ENCODE measurements around the gene PTPN14. TPM values are rescaled to one million over a fixed set of nuclear protein-coding genes. Genes with fewer than 3 reads are reported as not detected.
"Not testable (repeated sequence)": the region's sequence is repeated elsewhere in the genome, so short reads cannot be mapped to it uniquely, and the experiment has no call there.

Gene PTPN14
- total RNA-seq, 1 experiment from 2014 or later, result 243 TPM

DNA sequence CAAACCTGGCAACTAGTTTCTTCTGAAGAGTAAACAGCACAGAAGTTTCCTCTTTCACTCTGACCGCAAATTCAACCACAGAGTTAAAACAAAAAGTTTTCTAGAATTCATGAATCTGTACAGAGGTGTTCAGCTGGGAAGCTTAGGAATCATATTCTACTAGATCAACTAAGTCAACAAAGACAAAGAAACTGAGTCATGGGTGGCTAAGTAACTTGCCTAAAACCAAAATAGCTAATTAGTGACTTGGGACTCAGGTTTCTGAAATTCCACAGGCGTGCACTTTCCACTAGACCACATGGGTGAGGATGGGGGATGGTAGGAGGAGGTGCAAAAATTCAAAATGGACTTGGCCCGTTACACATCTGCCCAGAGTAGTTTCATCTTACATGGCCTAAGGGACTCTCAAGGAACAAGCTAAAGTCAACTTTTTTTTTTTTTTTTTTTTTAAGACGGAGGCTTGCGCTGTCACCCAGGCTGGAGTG is 25.8 kb downstream of the PTPN14 start:
- ChIA-PET POLR2A (interaction anchor here (0.6 to 8.3 kb wide), 15 partner anchors 9 to 312 kb away, joined by 3 to 82 read pairs (median 4); partner anchors contain the start of gene PTPN14), CTCF (interaction anchor here (0.6 to 1.4 kb wide), 9 partner anchors 8 to 59 kb away, joined by 3 to 7 read pairs (median 4); no protein-coding TSS in a partner anchor)
- no peaks in the 10 kb centered on the region for H3K27me3 Mint-ChIP-seq (ENCODE audit: insufficient read depth, unreplicated experiment)
- TF ChIP-seq, protein P1, sequence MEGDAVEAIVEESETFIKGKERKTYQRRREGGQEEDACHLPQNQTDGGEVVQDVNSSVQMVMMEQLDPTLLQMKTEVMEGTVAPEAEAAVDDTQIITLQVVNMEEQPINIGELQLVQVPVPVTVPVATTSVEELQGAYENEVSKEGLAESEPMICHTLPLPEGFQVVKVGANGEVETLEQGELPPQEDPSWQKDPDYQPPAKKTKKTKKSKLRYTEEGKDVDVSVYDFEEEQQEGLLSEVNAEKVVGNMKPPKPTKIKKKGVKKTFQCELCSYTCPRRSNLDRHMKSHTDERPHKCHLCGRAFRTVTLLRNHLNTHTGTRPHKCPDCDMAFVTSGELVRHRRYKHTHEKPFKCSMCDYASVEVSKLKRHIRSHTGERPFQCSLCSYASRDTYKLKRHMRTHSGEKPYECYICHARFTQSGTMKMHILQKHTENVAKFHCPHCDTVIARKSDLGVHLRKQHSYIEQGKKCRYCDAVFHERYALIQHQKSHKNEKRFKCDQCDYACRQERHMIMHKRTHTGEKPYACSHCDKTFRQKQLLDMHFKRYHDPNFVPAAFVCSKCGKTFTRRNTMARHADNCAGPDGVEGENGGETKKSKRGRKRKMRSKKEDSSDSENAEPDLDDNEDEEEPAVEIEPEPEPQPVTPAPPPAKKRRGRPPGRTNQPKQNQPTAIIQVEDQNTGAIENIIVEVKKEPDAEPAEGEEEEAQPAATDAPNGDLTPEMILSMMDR (IDR thresholded peaks at IDR 0.05; ENCODE audit: unreplicated experiment), result no peak
- intact Hi-C loops (cut with micrococcal nuclease), result no loop called here
- H3K36me3 Mint-ChIP-seq (ENCODE audit: insufficient read depth, unreplicated experiment), result peaks cover 46% of the 10 kb centered on the region
- H3K4me1 Mint-ChIP-seq (ENCODE audit: insufficient read depth, unreplicated experiment), result peaks cover 48% of the 10 kb centered on the region
- BruUV-seq (replicated peaks), result no TSS peak
- peak; percentile 75 for DNase-seq (ENCODE audit: unreplicated experiment)
- H3K27ac Mint-ChIP-seq (ENCODE audit: low read depth, unreplicated experiment), result peak overlapping the region; percentile 63
- no peaks in the 10 kb centered on the region for H3K9me3 Mint-ChIP-seq (ENCODE audit: unreplicated experiment)
- peak overlapping the region; percentile 4 for H3K4me3 Mint-ChIP-seq (ENCODE audit: unreplicated experiment)

DNA sequence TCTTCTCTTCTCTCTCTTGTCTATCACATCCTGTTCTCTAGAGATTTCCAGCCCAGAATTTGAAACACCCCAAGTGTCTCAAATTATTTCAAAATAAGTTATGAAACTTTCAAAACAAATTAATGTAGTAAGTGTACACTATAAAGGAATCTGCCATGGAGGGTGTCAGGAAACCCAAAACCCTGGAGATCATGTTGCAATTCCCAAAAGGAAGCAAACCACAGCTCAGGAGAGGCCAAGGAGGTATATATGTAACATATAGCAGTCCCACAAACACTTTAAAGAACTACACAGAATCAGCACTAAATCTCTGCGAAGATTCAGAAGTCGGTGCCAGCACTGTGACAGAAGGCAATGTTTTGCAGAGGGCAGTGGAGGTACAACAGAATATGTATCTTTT is 26.6 kb downstream of the PTPN14 start:
- peak; percentile 95 for DNase-seq (ENCODE audit: unreplicated experiment)
- Mint-ChIP-seq H3K9me3 (ENCODE audit: unreplicated experiment) (no peaks in the 10 kb centered on the region), H3K27me3 (ENCODE audit: insufficient read depth, unreplicated experiment) (no peaks in the 10 kb centered on the region), H3K36me3 (ENCODE audit: insufficient read depth, unreplicated experiment) (peaks cover 43% of the 10 kb centered on the region), H3K4me3 (ENCODE audit: unreplicated experiment) (peak overlapping the region; percentile 4), H3K27ac (ENCODE audit: low read depth, unreplicated experiment) (peak overlapping the region; percentile 63), H3K4me1 (ENCODE audit: insufficient read depth, unreplicated experiment) (peaks cover 48% of the 10 kb centered on the region)
- POLR2A ChIA-PET, result interaction anchor here (0.7 to 8.3 kb wide), 15 partner anchors 9 to 311 kb away, joined by 3 to 82 read pairs (median 4); partner anchors contain the start of gene PTPN14
- intact Hi-C loops (cut with micrococcal nuclease), result no loop called here
- CTCF ChIA-PET, result interaction anchor here (0.9 to 1.5 kb wide), 6 partner anchors 9 to 193 kb away, joined by 3 to 6 read pairs (median 4); no protein-coding TSS in a partner anchor
- TF ChIP-seq, protein P1 (IDR thresholded peaks at IDR 0.05; ENCODE audit: unreplicated experiment), result no peak
- no TSS peak for BruUV-seq (replicated peaks)

DNA sequence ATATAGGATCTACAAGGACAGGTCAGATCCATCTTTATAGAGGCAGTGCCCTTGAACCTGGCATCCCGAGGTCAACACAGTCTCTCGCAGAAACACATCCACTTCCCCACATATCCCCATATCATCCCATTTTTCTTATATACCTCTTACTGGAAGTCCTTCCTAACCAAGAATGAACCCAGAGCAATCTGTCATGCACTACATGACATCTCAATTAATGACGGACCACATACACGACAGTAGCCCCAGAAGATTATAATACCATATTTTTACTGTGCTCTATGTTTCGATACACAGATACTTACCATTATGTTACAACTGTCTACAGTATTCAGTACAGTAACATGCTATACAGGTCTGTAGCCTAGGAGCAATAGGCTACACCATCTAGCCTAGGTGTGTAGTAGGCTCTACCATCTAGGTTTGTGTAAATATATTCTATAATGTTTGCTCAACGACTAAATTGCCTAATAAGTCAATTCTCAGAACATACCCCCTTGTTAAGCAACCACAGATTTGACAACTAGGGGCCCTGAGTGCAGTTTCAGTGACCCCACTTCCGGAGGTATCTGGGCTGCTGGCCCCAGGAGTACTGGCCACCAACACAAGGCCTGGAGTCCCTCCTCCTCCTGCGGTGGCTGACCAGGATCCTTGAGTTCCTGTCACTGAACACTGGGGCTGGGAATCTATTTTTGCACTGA is 28.1 kb downstream of the PTPN14 start:
- TF ChIP-seq, protein P1 (IDR thresholded peaks at IDR 0.05; ENCODE audit: unreplicated experiment), result no peak
- no TSS peak for BruUV-seq (replicated peaks)
- intact Hi-C loops (cut with micrococcal nuclease), result no loop called here
- ChIA-PET CTCF (interaction anchor here (0.7 to 1.5 kb wide), 3 partner anchors 8 to 158 kb away, joined by 3 to 6 read pairs (median 5); no protein-coding TSS in a partner anchor), POLR2A (interaction anchor here (0.9 to 8.3 kb wide), 9 partner anchors 7 to 84 kb away, joined by 3 to 82 read pairs (median 6); partner anchors contain the start of gene PTPN14)
- Mint-ChIP-seq H3K9me3 (ENCODE audit: unreplicated experiment) (no peaks in the 10 kb centered on the region), H3K27ac (ENCODE audit: low read depth, unreplicated experiment) (peak overlapping the region; percentile 10), H3K36me3 (ENCODE audit: insufficient read depth, unreplicated experiment) (peaks cover 41% of the 10 kb centered on the region), H3K27me3 (ENCODE audit: insufficient read depth, unreplicated experiment) (no peaks in the 10 kb centered on the region), H3K4me3 (ENCODE audit: unreplicated experiment) (no peak overlapping the region), H3K4me1 (ENCODE audit: insufficient read depth, unreplicated experiment) (peaks cover 55% of the 10 kb centered on the region)
- DNase-seq (ENCODE audit: unreplicated experiment), result no peak

DNA sequence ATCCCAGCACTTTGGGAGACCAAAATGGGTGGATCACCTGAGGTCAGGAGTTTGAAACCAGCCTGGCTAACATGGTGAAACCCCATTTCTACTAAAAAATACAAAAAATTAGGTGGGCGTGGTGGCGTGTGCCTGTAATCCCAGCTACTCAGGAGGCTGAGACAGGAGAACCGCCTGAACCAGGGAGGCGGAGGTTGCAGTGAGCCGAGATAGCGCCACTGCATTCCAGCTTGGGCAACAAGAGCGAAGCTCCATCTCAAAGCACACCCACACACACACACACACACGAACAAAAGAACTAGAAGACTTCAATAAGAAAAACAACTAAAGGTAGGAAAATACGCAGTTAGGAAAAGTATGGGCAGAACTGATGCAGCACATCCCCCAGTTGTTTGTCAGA is 29.9 kb downstream of the PTPN14 start:
- DNase-seq (ENCODE audit: unreplicated experiment); H3K9me3 Mint-ChIP-seq (ENCODE audit: unreplicated experiment); BruUV-seq (replicated peaks); intact Hi-C loops (cut with micrococcal nuclease); H3K4me3 Mint-ChIP-seq (ENCODE audit: unreplicated experiment); H3K27ac Mint-ChIP-seq (ENCODE audit: low read depth, unreplicated experiment); H3K27me3 Mint-ChIP-seq (ENCODE audit: insufficient read depth, unreplicated experiment): not testable (repeated sequence)
- Mint-ChIP-seq H3K4me1 (ENCODE audit: insufficient read depth, unreplicated experiment) (peaks cover 69% of the 10 kb centered on the region), H3K36me3 (ENCODE audit: insufficient read depth, unreplicated experiment) (peaks cover 35% of the 10 kb centered on the region)
- CTCF ChIA-PET, result interaction anchor here (0.6 to 1.3 kb wide), 7 partner anchors 11 to 1087 kb away, joined by 3 to 5 read pairs (median 3); no protein-coding TSS in a partner anchor
- POLR2A ChIA-PET, result interaction anchor here (0.6 to 2.7 kb wide), 10 partner anchors 11 to 82 kb away, joined by 3 to 9 read pairs (median 5); no protein-coding TSS in a partner anchor

Measured in MCF 10A (cell line).